Measurements from ENCODE around the gene SRGAP3.

Gene SRGAP3

DNA sequence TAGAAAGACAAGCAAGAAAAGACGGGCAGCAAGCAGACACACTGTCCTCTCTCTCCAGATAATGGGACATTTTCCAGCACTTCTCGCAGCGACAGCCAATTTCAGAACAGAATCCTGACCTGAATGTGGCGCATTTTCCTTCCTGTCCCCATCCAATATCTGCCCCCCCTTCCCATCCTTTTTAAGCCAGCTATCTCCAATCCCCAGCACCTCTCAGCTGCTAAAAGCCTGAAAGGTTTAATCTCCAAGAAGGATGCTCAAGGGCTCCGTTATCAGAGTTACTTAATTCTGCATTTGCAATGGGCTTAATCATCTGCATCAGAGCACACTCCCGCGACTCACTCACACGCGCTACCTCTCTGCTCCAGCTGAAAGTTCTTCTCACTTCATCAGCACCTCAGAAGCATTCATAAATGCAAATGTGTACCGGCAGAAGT lies 50.5 kb downstream of the SRGAP3 start:
- no peak for DNase-seq

DNA sequence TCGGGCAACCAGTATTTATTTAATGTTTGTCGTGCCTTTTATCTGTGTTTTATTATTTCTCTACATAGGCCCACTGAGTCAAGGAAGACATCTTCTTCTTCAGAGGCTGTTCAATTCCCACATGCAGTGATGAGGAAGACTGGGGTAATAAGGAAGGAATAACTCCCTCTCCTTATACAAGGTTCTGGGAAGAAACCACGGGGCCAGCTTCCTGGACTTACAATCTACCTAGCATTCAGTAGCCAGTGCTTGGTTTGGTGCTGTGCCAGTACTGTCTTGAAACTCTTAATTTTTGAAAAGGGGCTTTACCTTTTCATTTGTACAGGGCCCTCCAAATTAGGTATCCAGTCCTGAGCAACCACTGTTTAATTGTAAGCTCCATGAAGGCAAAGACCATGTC lies 51.2 kb downstream of the SRGAP3 start:
- no peak for DNase-seq

DNA sequence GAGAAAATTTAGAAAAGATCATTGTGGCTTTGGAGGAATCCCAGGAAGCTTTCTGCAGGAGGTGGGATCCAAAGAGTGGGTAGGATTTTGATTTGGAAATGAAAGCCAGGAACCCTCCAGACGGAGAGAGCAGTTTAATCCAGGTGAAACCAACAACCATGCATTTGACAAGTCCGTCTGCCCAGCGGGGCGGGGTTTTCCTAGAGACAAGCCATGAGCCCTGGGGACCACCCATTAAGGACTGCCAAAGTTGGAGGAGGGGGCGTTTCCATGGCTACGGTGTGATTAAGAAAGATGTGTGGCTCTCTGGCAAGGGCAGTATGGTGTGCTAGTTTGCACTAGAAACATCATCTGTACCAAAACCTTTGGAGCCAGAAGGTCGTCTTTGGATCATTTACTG lies 53.4 kb downstream of the SRGAP3 start:
- no peak for DNase-seq

DNA sequence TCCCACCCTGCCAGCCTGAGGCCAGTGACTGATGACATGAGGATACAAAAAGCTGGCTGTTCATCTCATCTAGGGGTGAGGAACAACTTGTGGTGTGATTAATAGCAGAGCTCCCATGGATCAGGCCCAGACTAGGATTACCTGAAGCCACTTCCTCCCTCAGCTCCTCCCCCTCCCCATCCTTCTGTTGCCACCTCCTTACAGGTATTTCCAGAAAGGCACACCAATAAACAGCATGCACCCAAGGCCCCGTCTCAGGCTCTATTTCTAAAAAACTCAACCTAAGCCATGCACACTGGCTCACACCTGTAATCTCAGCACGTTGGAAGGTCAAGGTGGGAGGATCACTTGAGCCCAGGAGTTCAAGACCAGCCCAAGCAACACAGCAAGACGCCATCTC lies 54.1 kb downstream of the SRGAP3 start:
- no peak for DNase-seq

DNA sequence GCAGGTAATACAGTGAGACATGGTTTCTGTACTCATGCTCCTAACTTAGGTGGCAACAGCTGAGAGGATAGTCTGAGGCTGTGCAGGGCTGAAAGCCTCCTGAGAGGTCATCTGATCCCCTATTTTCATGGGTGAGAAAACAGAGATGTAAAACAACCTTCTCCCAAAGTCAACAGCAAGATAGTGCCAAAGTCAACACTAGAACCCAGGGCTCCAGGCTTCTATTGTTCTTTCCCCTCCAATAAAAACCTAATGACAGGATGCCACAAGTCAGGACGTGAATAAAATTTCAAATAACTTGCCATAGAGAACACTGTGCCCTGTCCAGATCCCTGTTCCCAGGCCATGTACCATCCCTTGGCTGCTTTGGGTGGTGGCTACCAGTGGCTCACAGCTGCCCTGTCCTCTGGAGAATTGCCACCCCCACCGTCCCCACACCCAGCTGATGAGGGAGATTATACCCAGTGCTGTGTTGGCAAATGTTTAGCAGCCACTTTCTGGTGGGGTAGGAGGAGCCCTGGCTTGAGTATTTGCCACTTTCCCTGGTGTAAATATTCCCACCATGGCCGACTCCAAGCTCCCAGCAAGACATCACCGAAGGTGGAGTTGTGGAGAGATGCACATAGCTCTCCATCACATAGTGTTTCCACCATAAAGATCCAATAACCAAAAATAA lies 54.8 kb downstream of the SRGAP3 start:
- DNase-seq, result no peak

DNA sequence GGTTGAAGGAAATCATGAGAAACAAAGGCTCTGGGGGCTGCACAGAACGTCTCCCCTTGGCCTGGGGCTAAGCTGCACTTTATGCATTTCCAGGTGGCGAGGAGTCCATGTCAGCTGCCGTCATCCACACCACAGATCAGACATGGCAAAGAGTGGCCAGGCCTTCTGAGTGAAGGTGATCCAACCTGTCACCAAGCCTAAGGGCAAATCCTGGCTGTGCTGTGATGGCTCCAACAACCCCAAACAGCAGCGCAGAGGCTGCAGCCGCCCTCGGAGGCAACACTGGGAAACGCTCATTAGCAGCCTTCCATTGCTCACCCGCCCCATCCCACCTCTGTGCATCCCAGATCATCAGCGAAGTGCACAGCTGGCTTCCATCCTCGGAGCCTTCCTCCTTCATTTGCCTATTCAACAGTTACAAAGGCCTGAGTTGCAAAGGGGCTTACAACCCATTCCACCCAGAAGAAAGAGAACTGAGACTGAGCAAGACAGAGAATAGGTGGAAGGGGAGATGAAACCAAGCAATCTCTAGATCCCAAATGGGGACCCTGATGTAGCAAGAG lies 55.7 kb downstream of the SRGAP3 start:
- DNase-seq, result no peak

DNA sequence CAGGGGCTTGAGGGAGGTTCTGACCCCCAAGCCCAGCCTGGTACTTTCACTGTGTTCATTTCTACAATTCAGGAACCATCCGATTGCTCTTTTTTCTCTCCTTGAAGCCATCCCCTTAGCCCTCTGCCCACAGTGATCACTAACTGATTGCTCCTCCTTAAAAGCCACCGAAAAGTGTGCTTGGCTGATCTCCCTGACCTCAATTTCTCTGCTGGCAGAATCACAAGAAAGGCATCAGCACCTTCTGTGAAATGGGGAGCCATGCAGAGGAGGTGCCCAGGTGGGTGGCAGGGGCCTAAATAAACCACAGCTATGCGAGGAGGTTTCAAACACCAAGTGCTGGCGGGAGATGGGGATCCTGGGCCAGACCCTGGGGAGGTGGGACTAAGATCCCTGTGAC lies 56.2 kb downstream of the SRGAP3 start:
- no peak for DNase-seq

DNA sequence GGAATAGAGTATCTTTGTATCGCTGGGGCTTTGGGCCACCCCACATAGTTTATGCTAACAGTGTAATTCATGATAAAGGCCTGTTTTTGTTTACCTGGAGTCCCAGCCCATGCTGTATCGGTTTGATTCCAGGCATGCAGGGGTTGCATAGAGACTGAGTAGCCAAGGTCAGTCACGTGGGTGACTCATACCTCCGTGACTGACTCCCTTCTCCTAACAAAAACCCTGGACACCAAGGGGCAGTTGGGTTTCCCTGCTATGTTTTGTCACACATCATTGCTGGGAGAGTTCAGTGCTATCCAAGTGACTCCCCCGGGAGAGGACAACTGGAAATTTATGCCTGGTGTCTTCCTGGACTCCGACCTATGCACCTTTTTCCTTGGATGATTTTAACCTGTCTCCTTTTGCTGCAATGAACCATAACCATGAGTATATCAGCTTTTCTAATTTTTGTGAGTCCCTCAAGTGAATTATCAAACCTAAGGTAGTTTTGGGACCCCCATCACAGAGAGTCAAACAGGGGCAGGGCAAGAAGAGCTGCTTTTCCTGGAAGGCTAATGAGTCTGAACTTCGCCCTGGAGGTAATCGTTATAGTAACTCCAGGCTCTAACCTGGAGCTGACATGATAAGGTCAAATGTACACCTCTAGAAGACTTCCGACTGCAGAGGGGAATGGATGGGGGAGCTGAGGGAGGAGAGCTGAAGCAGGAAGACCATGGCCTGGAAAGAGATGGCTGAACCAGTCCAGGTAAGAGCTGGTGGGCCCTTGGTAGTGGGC lies 57.0 kb downstream of the SRGAP3 start:
- no peak for DNase-seq

DNA sequence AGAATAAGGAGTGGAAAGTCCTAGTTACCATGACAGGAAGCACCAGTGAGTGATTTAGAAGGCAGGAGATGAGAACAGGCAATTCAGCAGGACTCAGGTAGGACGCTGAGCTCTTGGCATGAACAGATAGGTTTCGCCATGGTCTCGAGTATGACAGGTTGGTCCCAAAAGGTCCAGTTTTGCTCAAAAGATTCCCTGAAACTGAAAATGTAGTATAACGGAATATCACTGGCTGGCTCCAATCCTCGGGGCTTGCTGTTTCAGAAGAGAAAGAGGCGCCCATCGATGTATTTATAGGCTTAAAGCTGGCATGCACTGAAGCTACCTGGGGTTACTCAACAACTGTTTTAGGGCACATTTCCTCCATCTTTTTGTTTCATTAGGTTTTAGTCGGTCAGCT lies 59.2 kb downstream of the SRGAP3 start:
- no peak for DNase-seq

DNA sequence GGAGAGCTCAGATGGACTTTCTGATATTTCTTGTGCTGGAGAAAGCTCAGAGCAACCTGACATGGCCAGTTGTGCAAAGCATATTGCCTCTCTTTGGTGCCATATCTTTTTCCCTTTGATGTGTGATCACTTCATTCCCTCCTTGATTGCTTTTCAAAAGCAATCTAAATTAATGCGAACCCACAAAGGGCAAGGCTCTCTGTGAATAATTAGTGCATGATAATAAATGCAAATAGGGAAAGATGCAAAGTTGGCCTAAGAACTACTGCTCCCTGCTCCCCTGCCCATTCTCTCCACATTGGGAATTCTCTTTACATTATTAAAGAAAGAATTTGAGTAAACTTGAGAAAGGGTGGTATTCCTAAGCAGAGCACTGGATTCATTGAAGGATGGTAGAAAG lies 60.9 kb downstream of the SRGAP3 start:
- DNase-seq, result no peak

DNA sequence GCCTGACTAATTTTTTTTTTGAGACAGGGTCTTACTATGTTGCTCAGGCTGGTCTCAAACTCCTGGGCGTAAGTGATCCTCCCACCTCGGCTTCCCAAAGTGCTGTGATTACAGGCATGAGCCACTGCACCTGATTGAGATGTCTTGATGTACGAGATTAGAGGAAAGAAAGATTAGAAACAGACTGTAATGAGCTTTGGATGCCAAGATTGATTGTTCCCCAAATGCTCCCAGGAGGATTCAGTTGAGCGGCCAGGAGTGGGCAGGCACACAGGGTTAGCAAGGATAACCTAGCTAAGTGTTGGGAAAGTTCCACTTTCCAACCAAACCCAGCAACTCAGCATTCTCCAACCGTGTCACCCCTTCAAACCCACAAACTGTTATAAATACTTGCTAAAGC lies 63.7 kb downstream of the SRGAP3 start:
- DNase-seq, result no peak

DNA sequence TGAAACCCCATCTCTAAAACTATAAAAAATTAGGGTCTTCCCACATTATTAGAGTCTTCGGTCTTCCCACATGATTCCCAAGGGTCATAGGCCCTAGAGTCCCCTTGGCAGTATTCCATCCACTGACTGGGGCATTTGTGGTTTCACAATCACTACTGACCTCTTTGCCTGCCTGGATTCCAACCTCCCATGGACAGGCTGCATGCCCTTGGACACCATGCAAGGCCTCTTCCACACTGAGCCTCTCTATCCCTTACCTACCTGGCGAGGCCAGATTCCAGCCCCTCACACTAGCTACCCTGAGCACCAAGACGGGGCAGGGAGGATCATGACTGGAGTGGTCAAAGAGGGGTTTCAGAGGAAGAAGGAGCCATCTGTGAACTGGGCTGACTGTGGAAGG lies 64.4 kb downstream of the SRGAP3 start:
- no peak for DNase-seq

DNA sequence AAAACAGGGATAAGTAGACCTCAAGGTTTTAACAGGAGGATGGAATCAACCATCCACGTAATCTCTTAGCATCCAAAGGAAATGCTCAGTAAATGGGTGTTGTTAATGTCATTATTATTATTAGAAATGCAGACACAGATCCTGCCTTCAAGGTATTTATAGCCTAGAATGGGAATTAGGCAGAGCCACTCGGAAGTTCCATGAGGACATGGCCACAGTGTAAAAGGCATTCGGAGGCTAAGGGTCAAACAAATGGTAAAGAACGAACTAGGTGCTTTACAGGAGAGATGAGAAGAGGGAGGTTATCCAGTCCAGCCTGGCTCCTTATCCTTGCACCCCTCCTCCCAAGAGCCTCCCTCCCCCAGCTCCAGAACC lies 65.0 kb downstream of the SRGAP3 start:
- DNase-seq, result no peak

DNA sequence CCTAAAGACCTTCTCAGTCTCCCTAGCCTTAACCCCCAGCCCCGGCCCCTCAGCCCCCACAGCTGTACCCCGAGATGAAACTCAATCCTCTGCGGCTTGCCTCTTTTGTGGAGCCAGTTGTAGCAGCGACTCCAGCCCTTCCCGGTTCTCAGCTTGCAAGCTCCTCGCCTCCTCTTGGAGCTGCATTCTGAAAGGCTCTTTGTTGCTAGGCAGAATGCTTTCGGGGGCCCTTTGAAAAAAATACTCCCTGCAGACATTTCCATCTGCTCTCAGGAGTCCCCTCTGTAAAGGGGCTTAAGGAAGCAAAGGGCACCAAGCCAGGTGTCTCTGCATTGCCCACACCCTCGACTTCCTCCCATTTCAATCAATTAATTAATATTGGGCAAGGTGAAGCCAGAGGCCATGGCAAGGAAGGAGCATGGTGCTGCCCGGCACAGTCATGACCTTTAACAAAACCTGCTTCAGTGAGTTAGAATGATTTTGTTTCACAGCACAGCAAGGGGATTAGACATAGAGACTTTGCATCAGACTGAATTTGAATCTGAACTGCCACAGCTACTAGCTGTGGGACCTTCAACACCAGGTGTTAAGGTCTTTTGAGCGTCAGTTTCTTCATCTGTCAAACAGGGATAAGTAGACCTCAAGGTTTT lies 65.5 kb downstream of the SRGAP3 start:
- DNase-seq, result no peak

DNA sequence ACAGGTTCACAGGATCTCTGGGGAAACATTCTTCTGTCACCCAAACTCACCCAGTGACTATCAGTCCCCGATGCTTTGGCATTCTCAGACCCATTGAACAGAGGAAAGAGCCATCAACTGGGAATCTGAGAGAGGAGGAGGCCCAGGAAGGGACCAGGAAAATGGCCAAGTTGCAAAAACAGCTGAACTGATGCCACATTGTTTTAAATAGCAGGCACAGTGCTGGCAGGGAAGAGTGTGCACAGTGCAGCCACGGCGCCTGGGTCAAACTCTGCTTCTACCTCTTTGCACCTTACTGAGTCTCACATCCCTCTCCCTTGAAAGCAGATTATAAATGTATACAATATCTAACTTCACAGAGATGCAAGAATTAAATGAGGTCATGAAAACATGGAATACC lies 66.4 kb downstream of the SRGAP3 start:
- DNase-seq, result no peak

DNA sequence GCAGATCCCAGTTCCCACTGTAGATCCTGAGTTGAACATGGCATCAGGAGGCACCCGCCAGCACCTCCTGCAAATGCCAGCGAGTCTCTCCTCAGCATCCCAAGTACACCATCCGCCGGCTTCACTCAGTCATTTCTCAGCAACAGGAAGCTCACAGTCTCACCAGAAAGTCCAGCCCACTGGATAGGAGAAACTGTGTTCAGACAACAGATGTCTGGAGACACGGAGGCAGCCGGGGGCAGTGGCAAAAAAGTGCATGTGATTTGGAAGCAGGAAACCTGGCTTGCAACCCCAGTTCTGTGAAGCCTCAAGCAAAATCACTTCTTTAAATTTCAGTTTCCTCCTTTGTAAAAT lies 68.7 kb downstream of the SRGAP3 start:
- no peak for DNase-seq

DNA sequence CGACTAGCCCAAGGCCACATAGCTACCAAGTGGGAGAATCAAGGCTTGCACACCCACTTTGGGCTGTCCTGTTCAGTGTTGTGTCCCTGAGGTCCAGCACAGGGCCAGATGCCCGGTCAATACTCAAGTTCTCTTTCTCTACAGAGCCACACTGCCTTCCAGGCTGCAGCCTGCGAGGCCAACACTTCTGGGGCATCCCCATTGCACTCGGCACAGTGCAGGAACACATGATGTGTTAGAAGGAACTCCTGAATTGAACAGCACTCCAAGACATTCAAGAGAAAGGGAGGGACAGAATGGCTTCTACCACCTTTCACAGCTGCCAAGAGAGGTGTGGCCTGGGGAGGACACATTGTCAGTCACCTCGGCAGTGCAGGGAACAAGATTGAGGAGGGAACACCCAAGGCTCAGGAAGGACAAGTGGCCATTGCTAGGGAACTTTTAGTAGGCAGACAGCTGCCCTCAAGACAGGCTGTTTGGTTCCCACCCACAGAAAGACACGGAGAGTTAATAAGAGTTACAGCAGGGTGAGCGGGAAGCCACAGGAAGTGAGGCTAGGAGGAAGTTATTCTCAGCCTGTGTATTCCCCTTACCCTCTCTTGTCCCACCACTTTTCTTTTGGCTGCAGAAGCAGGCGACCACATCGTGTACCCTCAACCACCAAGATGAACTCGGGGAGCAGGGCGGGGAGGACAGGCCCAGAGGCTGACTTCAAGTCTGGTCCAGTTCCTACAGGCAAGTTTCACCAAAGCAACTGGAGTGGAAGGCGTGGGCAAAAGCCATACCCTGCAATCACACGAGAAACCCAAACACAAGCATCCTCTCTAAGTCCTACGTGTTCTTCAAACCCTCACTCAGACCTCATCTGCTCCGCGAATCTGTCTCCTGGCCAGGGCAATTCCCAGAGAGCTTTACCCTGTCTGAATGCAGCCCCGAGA lies 69.4 kb downstream of the SRGAP3 start:
- DNase-seq, result no peak

DNA sequence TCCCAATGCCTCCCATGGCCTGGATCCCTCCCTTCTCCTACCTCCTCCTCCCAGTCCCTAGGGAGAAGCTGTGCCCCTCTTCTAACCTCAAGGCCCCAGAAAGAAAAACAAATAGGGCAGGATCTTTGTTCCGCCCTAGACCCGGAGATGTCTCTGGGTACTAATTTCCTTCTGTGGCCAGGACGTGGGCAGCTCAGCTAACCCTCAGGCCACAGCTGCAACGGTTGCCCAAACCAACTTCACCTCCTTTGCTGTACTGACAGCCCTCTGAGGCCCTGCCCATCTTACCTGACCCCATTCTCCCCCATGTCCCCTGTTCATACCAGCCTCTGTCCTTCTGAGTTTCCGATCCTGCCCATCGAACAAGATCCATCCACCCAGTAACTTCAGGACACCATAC lies 70.7 kb downstream of the SRGAP3 start:
- DNase-seq, result no peak

DNA sequence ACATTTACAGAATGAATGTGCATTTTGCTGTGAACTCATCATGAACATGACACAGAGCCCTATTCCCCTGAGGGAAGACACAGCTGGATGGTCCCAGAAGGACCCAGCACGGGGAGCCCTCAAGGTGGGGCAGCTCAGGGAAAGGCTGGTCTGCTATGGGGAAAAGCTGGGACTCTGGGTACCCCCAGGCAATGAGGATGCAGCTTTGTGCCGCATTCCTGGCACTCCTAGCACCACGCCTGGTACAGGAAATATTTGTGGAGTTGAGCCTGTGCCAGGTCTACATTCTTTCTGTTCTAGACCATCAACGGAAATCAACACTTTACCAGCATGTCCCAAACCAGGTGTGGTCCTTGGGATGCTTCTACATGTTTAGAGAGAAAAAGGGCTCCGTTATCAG lies 74.0 kb downstream of the SRGAP3 start:
- peak in 1 of 2 experiments; percentile 62 for DNase-seq

DNA sequence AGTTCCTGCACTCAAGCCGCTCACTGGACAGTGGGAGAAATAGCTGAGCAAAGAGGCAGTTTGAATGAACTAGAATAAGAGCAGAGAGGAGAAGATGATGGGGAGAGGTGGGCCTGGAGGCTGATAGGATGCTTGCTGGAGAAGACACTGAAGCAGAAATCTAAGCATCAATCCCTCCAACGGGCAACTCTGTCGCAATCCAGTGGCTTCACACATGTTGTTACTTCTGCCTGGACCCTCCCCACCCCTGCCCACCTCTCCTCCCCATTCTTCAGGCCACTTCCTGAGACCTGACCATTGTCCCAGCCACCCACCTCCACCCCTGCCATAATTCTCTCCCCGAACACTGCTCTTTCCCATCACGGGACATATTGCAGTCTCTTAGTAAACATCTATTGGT lies 76.0 kb downstream of the SRGAP3 start:
- DNase-seq, result no peak

DNA sequence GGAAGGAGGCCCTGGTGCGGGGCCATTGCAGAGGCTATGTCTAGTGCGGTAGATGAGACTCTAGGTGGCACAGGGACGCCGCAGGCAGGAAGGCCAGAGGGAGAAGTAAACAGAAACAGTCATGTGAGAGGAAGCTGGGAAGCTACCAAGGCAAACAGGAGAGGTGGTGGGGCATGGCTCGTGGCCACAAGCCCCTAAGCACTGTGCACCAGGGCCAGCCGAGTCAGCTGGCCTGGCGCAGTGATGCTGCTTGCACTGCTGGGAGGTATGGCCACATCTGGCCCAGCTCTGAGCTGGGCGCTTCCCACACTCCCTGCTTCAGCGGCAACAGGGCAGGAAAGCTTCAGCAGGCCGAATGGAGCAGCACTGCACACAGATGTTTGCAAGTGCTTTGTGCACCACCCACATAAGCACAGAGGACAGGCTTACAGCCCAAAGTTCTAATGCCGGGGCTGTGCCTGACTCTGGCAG lies 76.6 kb downstream of the SRGAP3 start:
- DNase-seq, result no peak

DNA sequence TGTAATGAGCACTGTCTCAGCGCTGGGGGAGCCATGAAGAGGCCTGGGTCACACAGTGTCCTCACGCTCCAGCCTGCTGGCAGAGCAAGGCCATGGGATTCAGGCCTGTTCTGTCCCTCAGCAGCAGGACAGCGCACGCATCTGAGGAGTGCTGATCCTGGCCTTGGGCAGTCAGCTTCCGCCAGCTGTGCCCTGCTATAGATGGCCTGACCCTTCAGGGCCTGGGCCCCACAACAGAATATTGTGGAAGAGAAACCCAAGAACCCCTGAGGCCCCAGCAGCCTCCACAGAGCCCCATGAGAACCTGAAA lies 78.6 kb downstream of the SRGAP3 start:
- no peak for DNase-seq

All from SW 1271 (cell line).